Fibroblast of mammary gland (primary cell): ENCODE data around the gene SECISBP2.

ENCODE experiments used
- DNase-seq: peaks from one replicate; pipeline ENCODE4 v3.0.0-alpha.2; 2010; ENCODE audit warnings: low read depth
- H3K4me3 ChIP-seq: 2 replicates; pipeline ENCODE4 v1.5.1; 2011; ENCODE audit warnings: low read depth, mild to moderate bottlenecking, low read length, moderate library complexity; ENCODE audit not compliant: control insufficient read depth
- TF ChIP-seq, protein P1 (sequence below): conservative IDR thresholded peaks from 2 replicates; pipeline ENCODE4 v1.5.1; 2011; ENCODE audit warnings: low read depth, low read length, inconsistent platforms; ENCODE audit not compliant: control insufficient read depth, insufficient read depth

Gene SECISBP2

DNA sequence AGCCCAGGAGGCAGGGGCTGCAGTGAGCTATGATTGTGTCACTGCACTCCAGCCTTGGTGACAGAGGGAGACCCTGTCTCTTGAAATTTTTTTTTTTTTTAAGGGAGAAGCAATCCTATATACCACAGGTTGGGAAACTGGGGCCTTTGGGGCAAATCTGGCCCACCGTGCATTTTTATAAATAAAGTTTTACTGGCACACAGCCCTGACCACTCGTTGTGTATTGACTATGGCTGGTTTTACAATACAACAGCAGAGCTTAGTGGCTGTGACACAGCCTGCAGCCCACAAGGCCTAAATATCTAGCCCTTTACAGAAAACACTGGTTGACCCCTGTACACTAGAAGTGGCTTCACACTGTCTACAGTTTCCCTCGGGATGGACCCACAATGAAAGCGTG, 58.0 kb downstream of the SECISBP2 start:
- no peak for DNase-seq
- TF ChIP-seq, protein P1, sequence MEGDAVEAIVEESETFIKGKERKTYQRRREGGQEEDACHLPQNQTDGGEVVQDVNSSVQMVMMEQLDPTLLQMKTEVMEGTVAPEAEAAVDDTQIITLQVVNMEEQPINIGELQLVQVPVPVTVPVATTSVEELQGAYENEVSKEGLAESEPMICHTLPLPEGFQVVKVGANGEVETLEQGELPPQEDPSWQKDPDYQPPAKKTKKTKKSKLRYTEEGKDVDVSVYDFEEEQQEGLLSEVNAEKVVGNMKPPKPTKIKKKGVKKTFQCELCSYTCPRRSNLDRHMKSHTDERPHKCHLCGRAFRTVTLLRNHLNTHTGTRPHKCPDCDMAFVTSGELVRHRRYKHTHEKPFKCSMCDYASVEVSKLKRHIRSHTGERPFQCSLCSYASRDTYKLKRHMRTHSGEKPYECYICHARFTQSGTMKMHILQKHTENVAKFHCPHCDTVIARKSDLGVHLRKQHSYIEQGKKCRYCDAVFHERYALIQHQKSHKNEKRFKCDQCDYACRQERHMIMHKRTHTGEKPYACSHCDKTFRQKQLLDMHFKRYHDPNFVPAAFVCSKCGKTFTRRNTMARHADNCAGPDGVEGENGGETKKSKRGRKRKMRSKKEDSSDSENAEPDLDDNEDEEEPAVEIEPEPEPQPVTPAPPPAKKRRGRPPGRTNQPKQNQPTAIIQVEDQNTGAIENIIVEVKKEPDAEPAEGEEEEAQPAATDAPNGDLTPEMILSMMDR: no peak
- no peak overlapping the region for H3K4me3 ChIP-seq

DNA sequence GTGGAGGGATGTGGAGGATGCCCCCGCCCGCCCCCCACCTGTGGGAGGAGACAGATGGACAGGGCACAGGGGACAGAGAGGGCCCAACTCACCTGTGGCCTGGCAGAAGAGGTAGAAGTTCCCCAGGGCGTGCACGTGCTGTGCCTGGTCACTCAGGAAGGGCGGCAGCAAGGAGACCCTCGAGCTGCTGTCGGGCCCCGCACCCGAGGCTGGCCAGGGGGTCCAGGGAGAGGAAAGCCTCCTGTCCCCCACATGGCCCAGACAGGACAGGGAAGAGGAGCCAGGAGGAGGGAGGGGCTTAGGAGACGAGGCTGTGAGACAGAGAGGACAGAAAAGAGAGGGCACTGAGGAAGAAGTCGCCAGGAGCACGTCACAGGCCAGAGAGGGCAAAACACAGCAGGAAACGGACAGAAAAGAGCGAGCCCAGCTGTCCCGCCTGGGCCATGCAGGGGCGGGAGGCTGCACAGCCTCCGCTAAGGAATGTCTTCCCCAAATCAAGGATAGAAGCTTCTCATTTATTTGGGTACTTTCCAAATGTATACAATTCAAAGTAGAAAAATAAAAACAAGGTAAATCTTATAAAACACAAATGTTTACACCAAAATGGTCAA, 58.5 kb downstream of the SECISBP2 start:
- H3K4me3 ChIP-seq: no peak overlapping the region
- no peak for DNase-seq
- TF ChIP-seq, protein P1: no peak

DNA sequence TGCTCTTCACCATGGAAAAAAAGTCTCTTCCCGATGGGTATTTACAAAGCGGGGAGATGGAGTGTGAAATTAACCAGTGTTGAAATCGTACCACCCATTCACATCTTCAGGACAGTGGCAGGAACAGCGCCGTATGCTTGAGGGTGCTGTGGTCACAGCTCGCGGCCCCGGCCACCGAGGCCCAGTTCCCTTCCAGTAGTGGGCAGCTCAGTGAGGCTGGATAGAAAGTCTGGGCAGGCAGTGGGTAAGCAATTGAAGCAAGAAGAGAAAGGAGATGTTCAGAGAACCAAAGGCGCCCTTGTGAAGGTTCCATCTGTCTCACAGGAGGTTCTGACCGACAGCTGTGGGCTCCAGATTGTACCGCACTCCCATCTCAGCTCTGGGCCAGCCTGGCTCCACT, 59.1 kb downstream of the SECISBP2 start:
- no peak for DNase-seq
- TF ChIP-seq, protein P1: no peak
- no peak overlapping the region for H3K4me3 ChIP-seq

DNA sequence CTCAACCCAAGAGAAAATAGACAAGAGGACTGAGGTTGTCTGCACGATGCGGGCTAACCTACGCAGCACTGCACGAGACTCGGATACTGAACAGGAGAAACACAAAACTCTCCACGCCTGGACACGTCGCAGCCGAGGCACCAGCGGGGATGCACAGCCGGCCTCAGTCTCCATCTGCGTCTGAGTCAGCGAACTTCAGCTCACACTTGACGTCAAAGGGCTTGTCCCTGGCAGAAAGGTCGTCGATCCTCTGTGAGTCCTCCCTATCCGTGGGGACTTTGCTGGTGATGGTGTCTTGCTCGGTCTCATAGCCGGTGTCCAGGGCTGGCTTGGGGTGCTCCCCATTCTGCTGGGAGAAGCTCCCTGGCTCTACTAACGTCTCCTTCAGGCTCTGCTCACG, 60.2 kb downstream of the SECISBP2 start:
- TF ChIP-seq, protein P1: no peak
- DNase-seq: no peak
- no peak overlapping the region for H3K4me3 ChIP-seq

DNA sequence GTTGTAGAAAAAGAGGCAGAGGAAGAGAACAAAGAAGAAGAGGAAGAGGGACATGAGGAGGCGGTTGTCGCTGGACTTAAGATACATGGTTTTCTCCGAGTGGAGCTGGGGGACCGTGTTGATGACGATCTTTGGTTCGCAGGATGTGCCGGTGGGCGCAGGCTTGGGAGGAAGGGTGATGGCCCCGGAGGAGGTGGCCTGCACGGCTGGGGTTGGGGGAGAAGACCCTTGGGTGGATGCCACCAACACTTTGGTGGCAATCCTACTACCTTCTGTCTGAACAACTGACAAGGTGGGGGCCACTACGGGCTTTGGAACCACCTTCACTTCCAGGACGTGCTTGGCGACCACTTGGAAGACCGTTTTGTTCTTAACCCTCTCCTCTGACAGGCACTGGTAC, 60.7 kb downstream of the SECISBP2 start:
- H3K4me3 ChIP-seq: no peak overlapping the region
- DNase-seq: no peak
- TF ChIP-seq, protein P1: no peak

DNA sequence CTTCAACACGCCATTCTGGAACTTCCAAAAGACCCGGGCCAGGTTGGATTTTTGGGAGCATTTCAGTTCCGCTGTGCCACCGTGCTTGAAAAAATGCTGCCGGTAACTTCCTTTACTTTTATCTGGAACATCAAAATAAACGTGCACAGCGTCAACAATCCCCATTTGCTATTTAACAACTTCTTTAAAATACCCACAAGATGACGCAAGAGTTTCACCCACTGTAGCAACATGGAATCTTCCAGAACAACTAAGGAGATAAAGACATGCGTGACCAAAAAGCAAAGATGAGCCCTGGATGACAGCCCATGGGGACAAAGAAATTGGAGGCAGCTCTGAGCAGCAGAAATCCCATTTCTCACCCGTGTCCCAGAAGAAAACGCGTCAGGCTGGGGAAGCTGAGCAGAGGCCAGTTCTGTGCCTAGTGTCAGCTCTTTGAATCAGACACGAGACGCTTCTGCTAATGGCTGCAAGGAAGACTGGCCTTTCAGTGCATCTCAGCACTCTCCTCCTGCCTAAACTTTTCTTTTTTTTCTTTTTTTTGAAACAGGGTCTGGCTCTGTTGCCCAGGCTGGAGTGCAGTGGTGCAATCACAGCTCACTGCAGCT, 61.3 kb downstream of the SECISBP2 start:
- DNase-seq: no peak
- H3K4me3 ChIP-seq: no peak overlapping the region
- TF ChIP-seq, protein P1: no peak
